Peyer's patch (tissue), 4 donors: Measurements from ENCODE around the gene KCNIP4. TPM values are rescaled to one million over a fixed set of nuclear protein-coding genes. Genes with fewer than 3 reads are reported as not detected.
"Not testable (repeated sequence)": the region's sequence is repeated elsewhere in the genome, so short reads cannot be mapped to it uniquely, and the experiment has no call there.

Source experiments
- DNase-seq, 3 donors: peaks; one replicate each; pipeline ENCODE4 v3.0.0-alpha.2; 2017 to 2019
- H3K27ac ChIP-seq, 4 donors: fragments of 200-600 bp; sonication (generic); one replicate each; pipeline ENCODE4 v1.5.1; 2016 to 2019
- H3K27me3 ChIP-seq, 2 donors: fragments of 200-600 bp; sonication (generic); one replicate each; pipeline ENCODE4 v1.5.1; 2019
- H3K36me3 ChIP-seq, 3 donors: fragments of 200-600 bp; sonication (generic); one replicate each; pipeline ENCODE4 v1.5.1; 2016 to 2019
- H3K4me1 ChIP-seq, 4 donors: fragments of 200-600 bp; sonication (generic); one replicate each; pipeline ENCODE4 v1.5.1; 2016 to 2019
- H3K4me3 ChIP-seq, 4 donors: fragments of 200-600 bp; sonication (generic); 1 replicate in 3 of 4; 2 replicates in 1 of 4; pipeline ENCODE4 v1.5.1; 2016 to 2019; ENCODE audit warnings: mild to moderate bottlenecking in 1 of 4
- H3K9me3 ChIP-seq, 4 donors: fragments of 200-600 bp; sonication (generic); one replicate each; pipeline ENCODE4 v1.5.1; 2016 to 2019; ENCODE audit warnings: mild to moderate bottlenecking in 1 of 4
- CTCF ChIP-seq, 6 experiments: fragments of 450-650 bp in 4 of 6; fragments of 200-600 bp in 2 of 6; sonication (generic) in 1 of 6; IDR thresholded peaks; one replicate each; pipeline ENCODE4 v1.5.1; 2017 to 2019; ENCODE audit warnings: antibody characterized with exemption in 6 of 6, mild to moderate bottlenecking in 3 of 6, moderate library complexity in 1 of 6
- POLR2A ChIP-seq, 2 donors: fragments of 450-650 bp; IDR thresholded peaks; one replicate each; pipeline ENCODE4 v1.5.1; 2017; ENCODE audit warnings: antibody characterized with exemption in 2 of 2, mild to moderate bottlenecking in 2 of 2, moderate library complexity in 2 of 2
- total RNA-seq, 4 donors: library from RNA; depleted of rRNA; stranded (reverse); fragments of >200 nt; gene quantifications; one replicate each; pipeline ENCODE4 v1.1.0, GENCODE V29; 2016

KCNIP4 gene
- total RNA-seq, 4 donors from 2014 or later: 2.8 TPM; not detected in 3

GRCh38 chr4:20761826-20762225 lies 1186.7 kb downstream of the KCNIP4 start:
- H3K4me1 ChIP-seq: no peaks in the 10 kb centered on the region
- H3K27me3 ChIP-seq: no peaks in the 10 kb centered on the region
- no peaks in the 10 kb centered on the region for H3K9me3 ChIP-seq
- no peaks in the 10 kb centered on the region for H3K36me3 ChIP-seq
- H3K27ac ChIP-seq: no peak overlapping the region
- H3K4me3 ChIP-seq: no peak overlapping the region
- DNase-seq: no peak
- no peak for TF ChIP-seq CTCF (IDR thresholded peaks at IDR 0.05)
- TF ChIP-seq POLR2A (IDR thresholded peaks at IDR 0.05): no peak

GRCh38 chr4:20761382-20761781 lies 1187.2 kb downstream of the KCNIP4 start:
- DNase-seq: no peak
- Histone ChIP-seq H3K9me3 (no peaks in the 10 kb centered on the region), H3K27me3 (no peaks in the 10 kb centered on the region), H3K4me3 (no peak overlapping the region), H3K4me1 (no peaks in the 10 kb centered on the region), H3K27ac (no peak overlapping the region), H3K36me3 (no peaks in the 10 kb centered on the region)
- TF ChIP-seq POLR2A (IDR thresholded peaks at IDR 0.05) (no peak), CTCF (IDR thresholded peaks at IDR 0.05) (no peak)

- no peak for DNase-seq
- Histone ChIP-seq H3K4me1 (no peaks in the 10 kb centered on the region), H3K36me3 (no peaks in the 10 kb centered on the region), H3K9me3 (no peaks in the 10 kb centered on the region), H3K27me3 (no peaks in the 10 kb centered on the region), H3K4me3 (no peak overlapping the region), H3K27ac (no peak overlapping the region)
- no peak for TF ChIP-seq POLR2A (IDR thresholded peaks at IDR 0.05)
- no peak for TF ChIP-seq CTCF (IDR thresholded peaks at IDR 0.05)
These were observed 1188.5 kb downstream of the KCNIP4 start for GRCh38 chr4:20760053-20760452.

- Histone ChIP-seq H3K4me1 (no peaks in the 10 kb centered on the region), H3K4me3 (no peak overlapping the region), H3K27me3 (no peaks in the 10 kb centered on the region), H3K36me3 (no peaks in the 10 kb centered on the region), H3K9me3 (no peaks in the 10 kb centered on the region), H3K27ac (no peak overlapping the region)
- no peak for TF ChIP-seq POLR2A (IDR thresholded peaks at IDR 0.05)
- no peak for TF ChIP-seq CTCF (IDR thresholded peaks at IDR 0.05)
- no peak for DNase-seq
These were observed 1194.5 kb downstream of the KCNIP4 start for GRCh38 chr4:20754036-20754435.

GRCh38 chr4:20752641-20753040 lies 1195.9 kb downstream of the KCNIP4 start:
- H3K27me3 ChIP-seq: no peaks in the 10 kb centered on the region
- no peak overlapping the region for H3K4me3 ChIP-seq
- no peaks in the 10 kb centered on the region for H3K36me3 ChIP-seq
- H3K4me1 ChIP-seq: no peaks in the 10 kb centered on the region
- H3K9me3 ChIP-seq: no peaks in the 10 kb centered on the region
- no peak overlapping the region for H3K27ac ChIP-seq
- TF ChIP-seq POLR2A (IDR thresholded peaks at IDR 0.05) (no peak), CTCF (IDR thresholded peaks at IDR 0.05) (no peak)
- DNase-seq: no peak

GRCh38 chr4:20746000-20746399 lies 1202.6 kb downstream of the KCNIP4 start:
- not testable (repeated sequence) for H3K9me3 ChIP-seq, H3K36me3 ChIP-seq, H3K27me3 ChIP-seq, H3K4me1 ChIP-seq, H3K27ac ChIP-seq, DNase-seq, H3K4me3 ChIP-seq
